Measurements from ENCODE around the gene TMEM218. TPM values are rescaled to one million over a fixed set of nuclear protein-coding genes. Genes with fewer than 3 reads are reported as not detected.

Gene TMEM218
- total RNA-seq, 1 donor from 2014 or later: 6.7 TPM

DNA sequence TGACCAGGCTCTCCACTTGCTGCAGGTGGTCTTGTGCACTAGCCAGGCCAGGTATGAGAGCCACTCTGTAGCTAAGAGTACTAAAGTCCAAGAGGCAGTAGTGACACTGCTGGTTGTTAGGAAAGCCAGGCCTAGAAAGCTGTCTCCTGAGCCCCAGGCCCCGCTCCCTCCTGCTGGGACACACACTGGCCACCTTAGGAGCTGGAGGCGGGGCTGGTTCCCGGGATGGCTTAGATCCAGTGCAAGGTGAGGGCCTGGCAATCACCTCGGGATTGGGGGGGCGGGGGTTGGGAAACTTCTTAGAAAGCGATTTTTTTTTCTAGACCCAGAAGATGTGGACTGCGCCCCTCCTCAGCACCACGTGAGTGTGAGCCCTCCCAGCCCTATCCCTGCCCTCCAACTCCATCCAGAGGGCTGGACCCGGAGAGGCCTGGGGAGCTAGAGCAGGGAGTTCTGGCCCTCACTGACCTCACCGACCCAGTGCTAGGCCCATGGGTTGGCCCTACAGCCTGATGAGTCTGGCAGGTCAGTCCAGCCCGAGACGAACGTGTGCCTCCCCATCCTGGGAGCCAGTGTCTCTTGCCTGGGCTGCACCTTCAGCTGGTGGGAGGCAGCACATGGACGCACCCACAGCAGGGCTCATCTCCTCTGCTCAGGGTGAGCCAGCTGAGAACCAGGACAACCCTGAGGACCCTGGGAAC, 30.2 kb downstream of the TMEM218 start:
- ATAC-seq (ENCODE audit: poor library complexity): no peak
- DNase-seq: no peak
- intact Hi-C loops (cut with DNase I): no loop called here

DNA sequence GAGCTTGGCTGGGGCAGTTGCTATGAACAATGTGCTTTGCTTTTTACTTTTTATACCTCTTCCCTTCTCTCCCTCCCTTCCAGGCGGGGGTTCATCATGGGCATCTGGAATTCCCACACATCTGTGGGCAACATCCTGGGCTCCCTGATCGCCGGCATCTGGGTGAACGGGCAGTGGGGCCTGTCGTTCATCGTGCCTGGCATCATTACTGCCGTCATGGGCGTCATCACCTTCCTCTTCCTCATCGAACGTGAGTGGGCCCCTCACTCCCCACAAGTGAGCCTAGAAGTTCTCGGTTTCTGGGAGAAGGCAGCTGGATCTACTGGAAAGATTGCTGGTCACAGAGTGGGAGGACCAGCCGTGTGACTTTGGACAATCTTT, 30.9 kb downstream of the TMEM218 start:
- DNase-seq: no peak
- intact Hi-C loops (cut with DNase I): no loop called here

DNA sequence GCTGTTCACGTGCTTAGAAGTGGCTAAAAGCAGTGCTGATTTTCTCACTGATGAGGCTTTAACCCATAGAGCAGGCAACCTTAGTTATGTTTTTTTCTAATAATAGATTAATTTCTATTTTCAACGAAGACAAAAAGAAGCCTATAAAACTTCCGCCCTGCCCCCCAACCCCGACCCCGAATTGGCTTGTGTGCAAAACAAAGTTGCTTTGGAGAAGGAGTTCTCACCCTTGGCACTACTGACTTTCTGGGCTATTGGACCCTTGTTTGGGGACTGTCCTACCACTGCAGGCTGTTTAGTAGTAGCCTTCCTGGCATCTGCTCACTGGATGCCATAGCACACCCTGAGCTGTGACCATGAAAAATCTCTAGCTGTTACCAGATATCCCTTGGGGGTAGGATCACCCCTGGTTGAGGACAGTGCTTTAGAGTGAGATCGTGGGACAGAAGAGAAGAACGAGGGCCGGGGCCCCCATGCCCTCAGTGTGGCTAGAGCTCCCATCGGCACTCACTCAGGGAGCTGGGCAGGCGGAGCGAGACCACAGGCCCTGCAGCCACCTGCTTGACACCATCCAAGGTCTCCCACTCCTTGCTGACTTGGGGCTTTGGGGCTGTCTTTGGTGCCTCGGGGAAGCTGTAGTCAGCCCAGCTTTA, 31.4 kb downstream of the TMEM218 start:
- intact Hi-C loops (cut with DNase I): no loop called here
- DNase-seq: no peak
- ATAC-seq (ENCODE audit: poor library complexity): no peak

More for the DNA sequence above, 30.9 kb downstream of the TMEM218 start:
- no peak for ATAC-seq (ENCODE audit: poor library complexity)

DNA sequence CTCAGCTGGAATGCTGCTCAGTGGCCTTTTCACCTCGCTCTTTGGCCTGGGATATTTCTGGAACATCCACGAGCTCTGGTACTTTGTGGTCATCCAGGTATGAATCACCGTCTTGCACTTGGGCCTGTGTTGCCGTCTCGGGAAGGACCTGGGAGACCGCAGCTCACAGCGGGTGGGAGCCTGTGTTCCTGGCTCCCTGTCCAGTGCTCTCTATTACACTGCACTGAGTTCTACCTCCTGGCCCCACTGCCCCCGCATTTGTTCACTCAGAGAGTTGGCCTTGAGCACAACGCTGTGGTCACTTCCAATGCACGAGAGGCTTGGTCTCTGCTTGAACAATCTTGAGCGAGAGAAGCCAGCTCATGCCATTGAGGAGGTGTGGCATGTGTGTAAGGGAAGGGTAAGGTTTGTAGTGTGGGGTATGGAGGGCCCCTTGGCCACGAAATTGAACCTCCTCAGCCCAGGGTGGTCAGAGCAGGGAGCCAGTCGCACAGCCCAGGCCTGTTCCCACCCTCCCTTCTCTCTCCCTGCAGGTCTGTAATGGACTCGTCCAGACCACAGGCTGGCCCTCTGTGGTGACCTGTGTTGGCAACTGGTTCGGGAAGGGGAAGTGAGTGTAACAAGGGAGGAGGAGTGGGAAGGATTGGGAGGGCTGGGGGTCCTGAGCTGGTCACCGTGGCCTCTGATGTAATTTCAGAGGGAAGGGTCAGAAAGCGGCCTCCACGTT, 32.1 kb downstream of the TMEM218 start:
- intact Hi-C loops (cut with DNase I): no loop called here
- ATAC-seq (ENCODE audit: poor library complexity) (no peak), DNase-seq (no peak)

DNA sequence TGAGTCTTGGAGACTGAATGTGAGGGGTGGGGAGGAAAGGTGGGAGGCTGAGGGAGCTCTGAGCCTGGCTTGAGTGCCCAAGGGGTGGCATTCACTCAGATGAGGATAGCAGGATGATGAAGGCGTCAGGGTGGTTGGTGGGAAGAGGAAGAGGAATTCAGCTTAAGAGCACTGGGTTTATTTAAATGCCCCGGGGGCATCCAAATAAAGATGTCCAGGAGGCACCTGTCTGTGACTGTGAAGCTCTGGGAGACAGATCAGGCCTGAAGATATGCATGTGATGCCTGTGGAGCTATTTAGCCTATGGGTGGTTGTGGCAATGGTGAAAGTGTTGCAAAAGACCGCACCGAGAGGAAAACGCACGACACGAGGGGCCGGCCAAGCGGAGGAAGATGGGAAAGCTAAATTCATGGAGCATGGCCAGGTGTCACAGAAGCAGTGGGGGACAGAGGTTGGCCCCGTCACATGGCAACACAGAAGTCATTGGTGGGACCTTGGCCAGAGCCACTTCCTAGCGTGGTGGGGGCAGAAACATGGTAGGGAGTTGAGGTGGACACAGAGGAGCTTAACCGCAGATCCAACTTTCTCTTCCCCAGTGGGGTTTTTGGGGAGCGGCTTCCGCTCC, 32.8 kb downstream of the TMEM218 start:
- intact Hi-C loops (cut with DNase I): no loop called here
- DNase-seq: no peak
- no peak for ATAC-seq (ENCODE audit: poor library complexity)

DNA sequence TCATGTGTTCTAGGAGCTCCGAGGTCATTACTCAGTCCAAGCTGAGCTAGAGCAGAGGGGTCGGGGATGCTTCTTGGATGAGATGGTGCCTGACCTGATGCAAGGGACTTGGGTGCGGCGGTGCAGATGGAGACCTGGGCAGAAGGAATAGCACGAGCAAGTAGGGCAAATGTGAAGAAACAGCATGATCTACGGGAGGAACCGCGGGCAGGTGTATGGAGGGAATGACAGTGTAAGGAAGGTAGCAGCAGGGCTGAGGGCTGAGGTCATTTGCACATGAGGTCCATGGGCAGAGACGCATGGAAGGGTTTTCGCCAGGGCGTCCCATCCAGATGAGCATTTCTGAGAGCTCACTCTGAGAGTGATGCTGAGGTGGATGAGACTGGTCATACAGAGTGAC, 33.4 kb downstream of the TMEM218 start:
- intact Hi-C loops (cut with DNase I): no loop called here
- ATAC-seq (ENCODE audit: poor library complexity): no peak
- DNase-seq: no peak

DNA sequence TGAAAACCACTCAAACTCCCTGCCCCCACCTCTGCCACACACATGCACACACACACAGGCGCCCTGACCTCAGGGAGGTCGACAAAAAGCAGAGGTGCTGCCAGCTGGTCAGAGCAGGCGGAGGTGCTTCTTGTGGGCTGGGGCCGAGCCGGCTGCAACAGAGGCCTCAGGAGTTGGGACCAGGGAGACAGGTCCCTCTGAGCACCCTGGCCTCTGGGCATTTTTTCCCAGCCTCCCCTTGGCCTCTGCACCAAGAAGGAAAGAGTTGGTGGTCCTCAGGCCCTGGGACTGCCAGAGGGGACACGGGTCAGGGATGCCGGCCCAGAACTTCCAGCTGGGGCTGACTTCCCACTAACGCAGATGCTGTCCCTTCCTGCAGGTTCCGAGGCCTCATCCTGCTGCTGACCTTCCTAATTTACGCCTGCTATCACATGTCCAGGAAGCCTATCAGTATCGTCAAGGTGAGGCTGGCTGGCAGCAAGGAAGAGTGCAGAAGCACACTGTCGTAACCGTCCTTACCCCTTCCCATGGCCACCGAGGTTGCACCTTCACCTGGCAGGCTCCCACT, 35.0 kb downstream of the TMEM218 start:
- DNase-seq (no peak), ATAC-seq (ENCODE audit: poor library complexity) (no peak)
- intact Hi-C loops (cut with DNase I): no loop called here

DNA sequence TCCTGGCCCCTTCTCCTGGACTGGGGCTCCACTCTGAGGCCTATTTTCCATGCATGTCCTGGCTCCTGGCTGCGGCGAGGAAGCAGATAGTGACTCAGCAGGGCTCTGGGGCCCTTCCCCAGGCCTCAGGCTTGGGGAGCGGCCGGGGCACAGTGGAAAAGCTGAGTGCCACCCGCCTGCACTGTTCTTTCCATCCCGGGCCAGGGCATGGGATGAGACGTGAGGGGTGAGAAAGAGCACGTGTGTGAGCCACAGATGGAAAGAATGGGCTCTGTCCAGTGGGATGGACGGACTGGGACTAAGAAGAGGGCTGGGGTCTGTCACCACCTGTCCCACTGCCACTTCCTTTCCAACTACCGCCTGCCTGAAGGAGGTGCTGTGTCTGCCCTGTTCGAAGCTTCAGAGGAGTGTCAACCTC, 35.5 kb downstream of the TMEM218 start:
- DNase-seq (no peak), ATAC-seq (ENCODE audit: poor library complexity) (no peak)
- intact Hi-C loops (cut with DNase I): no loop called here

DNA sequence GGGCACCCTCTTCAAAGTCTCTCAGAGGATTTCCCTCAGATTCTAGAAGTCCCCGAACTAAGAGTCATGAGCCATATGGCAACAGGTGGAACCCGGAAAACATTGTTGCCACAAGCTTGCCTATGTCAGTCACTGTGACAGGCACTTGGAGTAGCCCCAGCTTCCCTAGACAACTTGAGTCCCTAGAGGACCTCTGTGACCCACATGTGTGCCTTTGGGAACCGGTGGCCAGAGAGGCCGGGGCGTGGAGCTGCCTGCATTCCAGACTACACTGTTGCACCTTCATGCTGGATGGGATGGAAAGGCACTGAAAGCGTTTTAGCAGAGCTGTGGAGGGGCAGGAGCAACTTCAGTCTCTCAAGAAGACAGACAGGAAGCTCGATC, 36.2 kb downstream of the TMEM218 start:
- intact Hi-C loops (cut with DNase I): no loop called here
- ATAC-seq (ENCODE audit: poor library complexity) (no peak), DNase-seq (no peak)

DNA sequence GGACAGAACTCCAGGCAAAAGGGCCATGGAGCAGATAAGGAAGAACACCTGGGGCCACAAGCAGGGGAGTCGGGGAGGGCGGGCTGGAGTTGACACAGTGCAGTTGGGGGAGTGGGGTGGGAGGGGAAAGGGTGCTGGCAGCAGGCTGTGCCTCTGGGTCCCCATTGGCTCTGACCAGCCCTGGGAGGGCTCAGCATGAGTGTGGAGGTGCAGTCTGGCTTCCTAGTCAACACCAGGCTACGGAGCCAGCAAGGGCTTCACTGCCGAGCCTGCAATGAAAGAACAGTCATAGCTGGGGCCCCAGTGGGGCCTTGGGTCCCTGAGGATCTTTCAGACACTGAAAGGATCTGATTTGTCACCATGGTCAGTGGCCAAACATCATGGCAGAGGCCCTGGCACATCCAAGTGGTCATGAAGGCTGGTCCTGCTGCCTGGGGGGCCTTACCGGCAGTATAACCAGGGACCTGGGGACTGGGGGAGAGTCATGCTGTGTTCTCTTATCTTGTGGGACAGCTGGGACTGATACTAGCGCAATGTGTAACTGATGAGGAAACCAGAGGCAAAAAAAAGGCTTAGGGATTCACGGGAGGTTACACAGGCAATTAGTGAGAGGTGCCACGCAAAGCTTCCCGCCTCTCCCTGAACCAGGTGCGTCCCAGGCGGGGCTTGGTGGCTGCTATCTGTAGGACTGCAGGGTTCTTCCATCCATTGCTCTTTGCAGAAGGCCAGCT, 36.8 kb downstream of the TMEM218 start:
- no peak for DNase-seq
- intact Hi-C loops (cut with DNase I): no loop called here
- ATAC-seq (ENCODE audit: poor library complexity): no peak

DNA sequence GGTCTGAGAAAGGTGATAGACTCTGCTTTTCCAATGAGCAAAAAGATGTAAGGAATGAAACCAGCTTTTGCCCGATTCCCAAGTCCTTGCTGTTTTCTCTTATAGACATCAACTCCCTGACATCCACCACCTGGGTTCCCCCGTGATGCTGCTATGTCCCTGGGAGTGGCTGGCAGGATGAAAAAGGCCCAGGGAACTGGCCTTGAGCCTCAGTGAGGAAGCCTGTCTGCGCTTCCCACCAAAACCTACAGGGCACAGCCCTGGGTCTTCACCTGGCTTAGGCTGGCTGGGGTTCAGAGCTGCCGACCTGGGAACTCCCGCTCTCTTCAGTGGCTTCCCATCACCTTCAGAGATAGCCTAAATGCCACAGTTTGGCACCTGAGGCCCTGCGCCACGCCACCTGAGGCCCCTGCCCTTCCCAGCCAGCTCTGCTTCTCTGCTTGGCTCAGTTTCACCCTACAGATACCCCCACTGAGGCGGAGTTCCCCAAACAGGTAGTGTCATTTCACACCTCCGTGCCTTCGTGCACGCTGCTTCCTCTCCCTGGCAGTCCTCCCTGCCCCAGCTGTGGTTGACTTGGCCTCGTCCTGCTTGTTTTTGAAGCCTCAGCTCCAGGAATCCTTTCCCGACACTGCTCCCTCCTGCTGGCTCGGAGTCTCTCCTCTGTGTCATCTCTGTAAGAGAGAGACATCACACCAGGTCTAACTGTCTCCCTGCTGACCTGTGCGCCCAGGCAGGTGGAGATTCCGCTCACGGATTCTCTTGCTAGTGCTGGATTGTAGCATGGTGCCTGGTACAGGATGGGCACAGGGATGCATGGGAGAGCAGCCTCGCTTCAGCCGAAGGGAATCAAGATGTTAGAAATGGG, 37.6 kb downstream of the TMEM218 start:
- intact Hi-C loops (cut with DNase I): no loop called here
- DNase-seq (no peak), ATAC-seq (ENCODE audit: poor library complexity) (no peak)

DNA sequence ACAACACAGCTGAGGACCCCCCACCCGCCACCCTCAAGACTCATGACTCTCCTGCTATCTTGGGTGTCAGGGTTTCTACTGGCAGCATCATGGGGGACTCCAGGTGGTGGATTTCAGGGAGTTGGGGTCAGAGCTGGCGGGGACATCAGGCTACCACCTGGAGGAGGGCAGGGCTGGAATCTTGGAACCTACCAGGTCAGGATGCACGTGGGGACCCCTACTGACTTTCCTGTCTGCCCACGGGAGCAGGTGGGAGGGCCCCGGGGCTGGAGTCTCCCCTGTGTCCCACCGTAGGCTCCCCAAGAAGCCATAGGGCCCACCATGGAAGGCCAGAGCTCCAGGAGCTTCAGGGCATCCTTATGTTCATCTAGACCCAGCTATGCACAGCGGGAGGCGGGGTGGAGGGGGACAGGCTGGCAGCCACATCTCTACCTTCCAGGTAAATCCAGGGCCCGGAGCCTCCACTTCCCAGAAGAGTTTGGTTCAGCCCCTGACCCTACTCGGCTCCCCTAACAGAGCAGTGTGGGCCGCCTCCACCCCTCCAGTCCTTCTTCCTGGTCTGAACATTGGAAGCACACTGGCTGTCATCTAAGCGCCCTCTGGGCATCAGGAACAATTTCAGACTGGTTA, 38.4 kb downstream of the TMEM218 start:
- intact Hi-C loops (cut with DNase I): no loop called here
- DNase-seq (no peak), ATAC-seq (ENCODE audit: poor library complexity) (no peak)

DNA sequence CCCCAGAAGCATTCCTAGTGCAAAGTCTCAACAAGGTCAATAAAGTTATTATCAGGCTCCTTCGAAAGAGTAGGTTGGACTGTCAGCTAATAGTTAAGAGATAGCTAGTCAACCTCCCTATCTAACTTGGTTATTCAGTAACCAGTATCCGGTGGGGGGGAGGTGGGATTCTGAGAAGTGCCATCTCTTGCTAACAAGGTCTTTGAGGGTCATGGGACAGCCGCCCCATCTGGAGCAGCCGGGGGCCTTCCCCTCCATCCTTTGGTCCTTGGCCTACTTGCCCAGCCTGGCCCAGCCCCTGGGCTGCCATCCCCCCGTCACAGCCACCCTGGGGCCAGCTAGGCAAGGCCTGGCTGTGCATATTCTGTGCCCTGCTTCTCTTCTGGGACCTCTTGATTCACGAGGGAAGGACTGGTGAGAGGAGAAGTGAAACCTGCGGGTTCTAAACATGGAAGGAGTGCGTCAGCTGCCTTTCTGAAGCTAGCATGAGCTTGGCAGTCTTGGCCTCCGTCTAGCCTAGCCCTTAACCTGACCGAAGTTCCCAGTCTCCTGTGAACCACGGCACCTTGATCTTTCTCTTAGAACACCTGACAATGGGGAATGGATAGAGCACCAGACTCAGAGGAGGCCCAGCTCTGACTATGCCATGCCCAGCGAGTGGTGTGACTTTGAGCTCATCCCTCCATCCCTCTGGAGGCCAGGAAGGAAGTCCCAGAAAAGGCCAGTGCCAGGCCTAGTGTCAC, 39.0 kb downstream of the TMEM218 start:
- DNase-seq (no peak), ATAC-seq (ENCODE audit: poor library complexity) (peak; percentile 56)
- intact Hi-C loops (cut with DNase I): no loop called here

DNA sequence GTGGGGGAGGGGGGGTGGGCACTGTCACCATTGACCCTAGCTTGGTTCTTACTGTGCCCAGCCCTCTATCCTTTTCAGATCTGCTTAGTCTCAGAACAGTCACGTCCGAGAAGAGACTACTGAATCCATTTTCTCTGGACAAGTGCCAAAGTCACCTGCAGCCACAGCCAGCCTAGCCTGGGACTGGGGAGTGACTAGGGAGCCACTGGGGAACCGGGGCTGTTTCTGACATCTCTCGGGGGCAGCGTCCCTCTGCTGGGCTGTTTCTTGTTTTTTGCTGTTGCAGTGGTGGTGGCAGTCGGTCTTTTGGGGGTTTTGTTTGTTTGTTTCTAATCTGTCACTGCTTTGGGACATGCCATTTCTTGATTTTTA, 39.6 kb downstream of the TMEM218 start:
- intact Hi-C loops (cut with DNase I): no loop called here
- no peak for ATAC-seq (ENCODE audit: poor library complexity)
- DNase-seq: no peak

DNA sequence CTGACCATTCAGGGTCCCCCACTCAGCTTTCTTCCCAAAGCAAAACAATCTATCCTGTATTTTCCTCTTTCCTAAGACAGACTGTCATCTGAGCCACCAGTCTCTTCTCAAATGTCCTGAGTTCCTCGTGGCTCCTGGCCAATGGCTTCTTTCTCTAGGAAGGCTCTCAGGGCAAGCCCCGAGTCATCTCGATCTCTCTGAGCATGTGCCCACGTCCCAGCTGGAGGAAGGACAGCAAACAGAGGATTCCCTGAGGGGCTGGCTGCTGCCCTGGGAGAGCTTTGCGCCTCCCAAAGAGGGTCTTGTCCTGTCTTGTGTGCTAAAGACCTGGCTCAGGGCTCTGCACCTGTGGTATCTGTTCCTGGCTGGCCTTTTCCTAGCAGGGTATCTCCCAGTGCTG, 40.0 kb downstream of the TMEM218 start:
- intact Hi-C loops (cut with DNase I): no loop called here
- peak; percentile 45 for ATAC-seq (ENCODE audit: poor library complexity)
- DNase-seq: no peak

DNA sequence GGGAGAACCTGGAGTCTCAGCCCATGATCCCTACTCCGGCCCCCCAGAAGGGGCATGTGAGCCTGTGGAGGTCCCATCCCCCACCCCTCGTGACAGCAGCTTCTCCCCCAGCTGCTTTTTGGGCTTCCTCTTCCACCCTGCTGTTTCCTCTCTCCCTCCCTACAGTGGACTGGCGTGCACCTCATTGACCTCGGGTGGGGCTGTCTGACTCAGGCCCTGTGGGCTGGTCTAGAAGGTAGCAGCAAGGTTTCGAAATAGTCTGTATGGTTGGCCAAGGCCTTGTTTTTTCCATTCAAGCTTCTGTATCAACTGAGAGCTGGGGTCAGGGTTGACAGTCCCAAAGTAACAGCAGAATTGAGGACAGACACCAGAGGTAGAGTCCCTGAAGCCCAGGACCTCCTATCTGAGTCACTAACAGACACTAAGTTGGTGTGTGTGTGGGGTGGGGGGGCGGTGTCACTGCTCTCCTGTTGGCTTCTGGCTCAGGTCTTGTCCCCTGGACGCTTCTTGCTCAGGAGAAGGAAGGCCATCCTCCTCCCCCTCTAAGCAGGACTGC, 40.6 kb downstream of the TMEM218 start:
- intact Hi-C loops (cut with DNase I): no loop called here
- DNase-seq: peak; percentile 78
- ATAC-seq (ENCODE audit: poor library complexity): peak; percentile 89
